ENCODE measurements around the gene TNFRSF9. TPM values are rescaled to one million over a fixed set of nuclear protein-coding genes. Genes with fewer than 3 reads are reported as not detected.

TNFRSF9 gene
- polyA plus RNA-seq, 2 of the 4 experiments (the other 2 are of a cell fraction) = 0.75 to 3.2 TPM

GRCh38 chr1:7868070-7868780, 72.4 kb downstream of the TNFRSF9 start:
- no peak overlapping the region for H3K4me3 ChIP-seq
- H3K27ac ChIP-seq = no peak overlapping the region
- WGBS (ENCODE audit: missing lambda C conversion rate) = 82% methylated on average over 9 of the region's 10 CpGs
- TF ChIP-seq POLR2AphosphoS2 (conservative IDR thresholded peaks at IDR 0.05; ENCODE audit: low read length) (no peak), MAFK (IDR thresholded peaks at IDR 0.05; ENCODE audit: partially characterized antibody) (no peak), POLR2A (IDR thresholded peaks at IDR 0.05; ENCODE audit: low read length) (no peak), KDM5A (IDR thresholded peaks at IDR 0.05) (no peak), EHMT2 (IDR thresholded peaks at IDR 0.05; ENCODE audit: low read depth) (no peak)
- TF ChIP-seq, protein P1, sequence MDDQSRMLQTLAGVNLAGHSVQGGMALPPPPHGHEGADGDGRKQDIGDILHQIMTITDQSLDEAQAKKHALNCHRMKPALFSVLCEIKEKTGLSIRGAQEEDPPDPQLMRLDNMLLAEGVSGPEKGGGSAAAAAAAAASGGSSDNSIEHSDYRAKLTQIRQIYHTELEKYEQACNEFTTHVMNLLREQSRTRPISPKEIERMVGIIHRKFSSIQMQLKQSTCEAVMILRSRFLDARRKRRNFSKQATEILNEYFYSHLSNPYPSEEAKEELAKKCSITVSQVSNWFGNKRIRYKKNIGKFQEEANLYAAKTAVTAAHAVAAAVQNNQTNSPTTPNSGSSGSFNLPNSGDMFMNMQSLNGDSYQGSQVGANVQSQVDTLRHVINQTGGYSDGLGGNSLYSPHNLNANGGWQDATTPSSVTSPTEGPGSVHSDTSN (IDR thresholded peaks at IDR 0.05) = no peak
- ChIA-PET POLR2A (no interaction called here), CTCF (interaction anchor here (1.2 kb wide), 1 partner anchor 35 kb away, joined by 4 read pairs; no protein-coding TSS in a partner anchor)
- ATAC-seq (no peak), DNase-seq (ENCODE audit: low read depth in 1 of 2, low spot score in 1 of 2) (no peak), FAIRE-seq (no peak)
- no peaks in the 10 kb centered on the region for H3K4me1 ChIP-seq
- no peaks in the 10 kb centered on the region for H3K9me3 ChIP-seq
- no peak overlapping the region for H3K4me2 ChIP-seq

- Histone ChIP-seq H3K4me1 (no peaks in the 10 kb centered on the region), H3K9me3 (no peaks in the 10 kb centered on the region), H3K4me3 (no peak overlapping the region), H3K27ac (no peak overlapping the region), H3K4me2 (no peak overlapping the region)
- ATAC-seq (no peak), DNase-seq (ENCODE audit: low read depth in 1 of 2, low spot score in 1 of 2) (no peak), FAIRE-seq (no peak)
- ChIA-PET CTCF (no interaction called here), POLR2A (no interaction called here)
- WGBS (ENCODE audit: missing lambda C conversion rate) = 70% methylated on average over 14 of the region's 16 CpGs
- TF ChIP-seq POLR2AphosphoS2 (conservative IDR thresholded peaks at IDR 0.05; ENCODE audit: low read length) = no peak
- TF ChIP-seq ZSCAN20 (CRISPR knock-in tag; IDR thresholded peaks at IDR 0.05) = no peak
- TF ChIP-seq POLR2A (IDR thresholded peaks at IDR 0.05; ENCODE audit: low read length) = no peak
- TF ChIP-seq, protein P2, sequence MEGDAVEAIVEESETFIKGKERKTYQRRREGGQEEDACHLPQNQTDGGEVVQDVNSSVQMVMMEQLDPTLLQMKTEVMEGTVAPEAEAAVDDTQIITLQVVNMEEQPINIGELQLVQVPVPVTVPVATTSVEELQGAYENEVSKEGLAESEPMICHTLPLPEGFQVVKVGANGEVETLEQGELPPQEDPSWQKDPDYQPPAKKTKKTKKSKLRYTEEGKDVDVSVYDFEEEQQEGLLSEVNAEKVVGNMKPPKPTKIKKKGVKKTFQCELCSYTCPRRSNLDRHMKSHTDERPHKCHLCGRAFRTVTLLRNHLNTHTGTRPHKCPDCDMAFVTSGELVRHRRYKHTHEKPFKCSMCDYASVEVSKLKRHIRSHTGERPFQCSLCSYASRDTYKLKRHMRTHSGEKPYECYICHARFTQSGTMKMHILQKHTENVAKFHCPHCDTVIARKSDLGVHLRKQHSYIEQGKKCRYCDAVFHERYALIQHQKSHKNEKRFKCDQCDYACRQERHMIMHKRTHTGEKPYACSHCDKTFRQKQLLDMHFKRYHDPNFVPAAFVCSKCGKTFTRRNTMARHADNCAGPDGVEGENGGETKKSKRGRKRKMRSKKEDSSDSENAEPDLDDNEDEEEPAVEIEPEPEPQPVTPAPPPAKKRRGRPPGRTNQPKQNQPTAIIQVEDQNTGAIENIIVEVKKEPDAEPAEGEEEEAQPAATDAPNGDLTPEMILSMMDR (IDR thresholded peaks at IDR 0.05) = no peak
- TF ChIP-seq, protein P3, sequence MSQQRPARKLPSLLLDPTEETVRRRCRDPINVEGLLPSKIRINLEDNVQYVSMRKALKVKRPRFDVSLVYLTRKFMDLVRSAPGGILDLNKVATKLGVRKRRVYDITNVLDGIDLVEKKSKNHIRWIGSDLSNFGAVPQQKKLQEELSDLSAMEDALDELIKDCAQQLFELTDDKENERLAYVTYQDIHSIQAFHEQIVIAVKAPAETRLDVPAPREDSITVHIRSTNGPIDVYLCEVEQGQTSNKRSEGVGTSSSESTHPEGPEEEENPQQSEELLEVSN (IDR thresholded peaks at IDR 0.05; ENCODE audit: borderline replicate concordance, low read depth) = no peak
- no peak for TF ChIP-seq ZFP36 (IDR thresholded peaks at IDR 0.05; ENCODE audit: borderline replicate concordance, partially characterized antibody)
These were observed 74.7 kb downstream of the TNFRSF9 start for GRCh38 chr1:7865978-7866377.

Small RNA genes within 50 kb of the gene (small RNA-seq; reads per million reads assigned to genes)
- gene RF00019 = 0 reads per million in 6 experiments

Other genes starting within 250 kb of the TNFRSF9 start
- 79.3 and 85.7 TPM in 2 replicates for gene VAMP3, start 169.5 kb downstream of the TNFRSF9 start, polyA plus RNA-seq (2011; rRNA removed)
- gene VAMP3, start 169.5 kb downstream of the TNFRSF9 start, polyA plus RNA-seq (2017; fragmentation: RNase III; extraction: RNeasy Plus Mini Kit Qiagen cat#74134 plus additional on column Dnase treatment) = 63.6 to 66.9 TPM (median 65.1 TPM) in 3 replicates
- gene PER3, start 156.5 kb downstream of the TNFRSF9 start, polyA plus RNA-seq (2011; rRNA removed) = 3.7 and 3.9 TPM in 2 replicates
- 1.3 to 1.9 TPM (median 1.6 TPM) in 3 replicates for gene PER3, start 156.5 kb downstream of the TNFRSF9 start, polyA plus RNA-seq (2017; fragmentation: RNase III; extraction: RNeasy Plus Mini Kit Qiagen cat#74134 plus additional on column Dnase treatment)
- gene UTS2, start 87.8 kb downstream of the TNFRSF9 start, polyA plus RNA-seq (2011; rRNA removed) = not detected in 2 replicates
- not detected in 3 replicates for gene UTS2, start 87.8 kb downstream of the TNFRSF9 start, polyA plus RNA-seq (2017; fragmentation: RNase III; extraction: RNeasy Plus Mini Kit Qiagen cat#74134 plus additional on column Dnase treatment)
- gene PARK7, start 20.9 kb upstream of the TNFRSF9 start, polyA plus RNA-seq (2011; rRNA removed) = 317 and 446 TPM in 2 replicates
- 364 to 374 TPM (median 372 TPM) in 3 replicates for gene PARK7, start 20.9 kb upstream of the TNFRSF9 start, polyA plus RNA-seq (2017; fragmentation: RNase III; extraction: RNeasy Plus Mini Kit Qiagen cat#74134 plus additional on column Dnase treatment)
- 193 and 217 TPM in 2 replicates for gene ERRFI1, start 85.5 kb upstream of the TNFRSF9 start, polyA plus RNA-seq (2011; rRNA removed)
- 44.2 to 51.0 TPM (median 49.0 TPM) in 3 replicates for gene ERRFI1, start 85.5 kb upstream of the TNFRSF9 start, polyA plus RNA-seq (2017; fragmentation: RNase III; extraction: RNeasy Plus Mini Kit Qiagen cat#74134 plus additional on column Dnase treatment)

Data from A549 (cell line).